ACC112 (cell line): ENCODE measurements around the gene NFIC.
A peak's percentile ranks its signal among the peaks of the same experiment; 100 is the strongest.

Experiments
- H2AFZ ChIP-seq: fragments of 200-600 bp; sonication (generic); one replicate; pipeline ENCODE4 v1.6.0; 2017; ENCODE audit warnings: antibody characterized with exemption, low read length; ENCODE audit not compliant: unreplicated experiment
- H3K27ac ChIP-seq: fragments of 200-600 bp; sonication (generic); 2 replicates; pipeline ENCODE4 v1.5.1; 2014; ENCODE audit warnings: low read depth, mild to moderate bottlenecking, antibody characterized with exemption, low read length, moderate library complexity
- H3K27me3 ChIP-seq: fragments of 200-600 bp; sonication (generic); 2 replicates; pipeline ENCODE4 v1.6.1; 2014; ENCODE audit warnings: mild to moderate bottlenecking, antibody characterized with exemption, low read length, moderate library complexity, mixed read lengths; ENCODE audit not compliant: insufficient read depth
- H3K36me3 ChIP-seq: fragments of 200-600 bp; sonication (generic); 2 replicates; pipeline ENCODE4 v1.6.1; 2016; ENCODE audit warnings: mild to moderate bottlenecking, antibody characterized with exemption, low read length, moderate library complexity, mixed read lengths; ENCODE audit not compliant: insufficient read depth
- H3K4me1 ChIP-seq: fragments of 200-600 bp; sonication (generic); one replicate; pipeline ENCODE4 v1.6.1; 2016; ENCODE audit warnings: low read length, mixed read lengths; ENCODE audit not compliant: insufficient read depth, unreplicated experiment, control insufficient read depth
- H3K4me3 ChIP-seq: fragments of 200-600 bp; sonication (generic); 2 replicates; pipeline ENCODE4 v1.5.1; 2014; ENCODE audit warnings: mild to moderate bottlenecking, low read depth, low read length
- H3K79me2 ChIP-seq: fragments of 200-600 bp; sonication (generic); one replicate; pipeline ENCODE4 v1.6.0; 2016; ENCODE audit warnings: low read length; ENCODE audit not compliant: control insufficient read depth, unreplicated experiment, insufficient read depth

Gene NFIC

DNA sequence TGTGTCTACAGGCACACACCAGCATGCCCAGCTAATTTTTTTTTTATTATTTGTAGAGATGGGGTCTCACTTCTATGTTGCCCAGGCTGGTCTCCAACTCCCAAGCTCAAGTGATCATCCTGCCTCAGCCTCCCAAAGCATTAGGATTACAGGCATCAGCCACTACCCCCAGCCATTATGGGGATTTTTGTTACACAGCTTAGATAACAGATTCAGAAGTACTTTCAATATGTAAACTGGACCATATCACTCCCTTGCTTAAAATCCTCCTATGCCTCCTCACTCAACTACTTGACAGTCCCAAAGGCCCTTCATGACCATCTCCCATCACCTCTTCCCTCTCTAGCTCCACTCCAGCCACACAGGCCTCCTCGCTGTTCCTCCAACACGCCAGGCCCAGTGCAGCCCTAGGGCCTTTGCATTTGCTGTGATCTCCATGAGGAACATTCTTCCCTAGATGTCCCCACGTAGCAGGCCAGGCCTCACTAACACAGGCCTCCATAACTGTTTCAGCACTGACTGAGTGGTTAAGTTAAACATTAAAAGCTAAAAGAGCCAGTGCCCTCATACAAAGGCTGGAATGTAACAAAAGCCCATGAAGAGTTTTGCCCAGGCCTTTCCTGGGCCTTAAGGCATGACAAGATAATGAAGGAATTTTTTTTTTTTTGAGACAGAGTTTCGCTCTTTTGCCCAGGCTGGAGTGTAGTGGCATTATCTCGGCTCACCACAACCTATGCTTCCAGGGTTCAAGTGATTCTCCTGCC lies 131.6 kb downstream of the NFIC start:
- no peaks in the 10 kb centered on the region for H3K27me3 ChIP-seq
- no peak overlapping the region for H3K4me3 ChIP-seq
- no peaks in the 10 kb centered on the region for H3K4me1 ChIP-seq
- H3K27ac ChIP-seq: no peak overlapping the region
- 0 out of 2 replicates have a peak, but pooled peaks cover 3% of the 10 kb centered on the region for H3K36me3 ChIP-seq
- peaks cover 24% of the 10 kb centered on the region for H3K79me2 ChIP-seq
- H2AFZ ChIP-seq: no peak overlapping the region

- Histone ChIP-seq H3K4me3 (peak overlapping the region; percentile 95), H3K79me2 (peaks cover 24% of the 10 kb centered on the region), H2AFZ (peak overlapping the region; percentile 83), H3K27ac (peak overlapping the region; percentile 90), H3K27me3 (no peaks in the 10 kb centered on the region), H3K36me3 (no peaks in the 10 kb centered on the region), H3K4me1 (no peaks in the 10 kb centered on the region)
These were observed 133.5 kb downstream of the NFIC start for GRCh38 chr19:3499738-3500428.

DNA sequence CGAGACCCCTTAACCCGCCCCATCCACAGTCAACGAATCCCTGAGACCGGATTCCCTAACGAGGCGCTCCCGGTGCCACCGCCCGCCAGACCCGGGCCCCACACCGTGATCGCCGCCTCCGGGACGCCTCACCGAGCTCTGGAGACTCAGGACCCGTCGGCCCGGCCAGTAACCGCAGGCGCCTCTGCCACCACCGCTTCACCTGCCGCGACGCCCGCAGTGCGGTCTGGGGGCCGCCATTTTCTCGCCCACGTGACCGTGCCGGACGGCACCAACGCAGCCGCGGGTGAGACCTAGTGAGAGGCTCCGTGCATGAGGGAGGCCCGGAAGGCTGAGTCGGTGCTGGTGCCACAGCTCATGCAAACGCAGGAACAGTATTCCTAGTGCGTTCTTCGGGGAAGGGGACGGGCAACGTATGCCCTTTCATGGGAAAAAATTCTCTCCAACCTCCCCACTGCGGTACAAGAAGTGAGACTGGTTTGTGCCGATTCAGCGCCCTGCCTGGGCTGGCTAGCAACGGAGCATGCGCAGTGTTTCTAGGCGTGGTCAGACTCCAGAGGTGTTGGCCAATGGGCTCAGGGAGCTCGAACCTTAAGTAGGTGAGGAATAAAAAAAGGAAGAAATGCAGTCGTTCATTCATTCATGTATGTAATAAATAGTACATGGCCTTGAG lies 134.2 kb downstream of the NFIC start, which contains the start of gene DOHH:
DOHH (minus strand) TSS at position 246 of the 673 bp plus-strand sequence. CDS start 3,860 bp downstream, outside the sequence.
- Histone ChIP-seq H3K36me3 (no peaks in the 10 kb centered on the region), H3K4me3 (peak within 1 kb of the TSS; percentile 95), H3K27ac (peak within 1 kb of the TSS; percentile 90), H3K27me3 (no peaks in the 10 kb centered on the region), H3K79me2 (peaks cover 24% of the 10 kb centered on the region), H2AFZ (peak within 1 kb of the TSS; percentile 83), H3K4me1 (no peaks in the 10 kb centered on the region)

DNA sequence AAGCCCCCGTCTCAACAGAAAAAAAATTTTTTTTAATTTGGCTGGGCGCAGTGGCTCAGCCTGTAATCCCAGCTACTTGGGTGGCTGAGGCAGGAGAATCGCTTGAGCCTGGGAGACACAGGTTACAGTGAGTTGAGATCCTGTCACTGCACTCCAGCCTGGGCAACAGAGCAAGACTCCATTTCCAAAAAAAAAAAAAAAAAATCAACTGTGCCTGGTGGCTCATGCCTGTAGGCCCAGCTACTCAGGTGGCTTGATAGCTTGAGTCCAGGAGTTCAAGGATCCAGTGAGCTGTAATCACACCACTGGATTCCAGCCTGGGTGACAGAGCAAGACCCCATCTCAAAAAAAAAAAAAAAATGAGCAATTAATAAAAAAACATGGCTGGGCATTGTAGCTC lies 135.4 kb downstream of the NFIC start:
- no peak overlapping the region for H2AFZ ChIP-seq
- H3K79me2 ChIP-seq: peaks cover 30% of the 10 kb centered on the region
- no peaks in the 10 kb centered on the region for H3K36me3 ChIP-seq
- no peak overlapping the region for H3K4me3 ChIP-seq
- no peaks in the 10 kb centered on the region for H3K27me3 ChIP-seq
- H3K4me1 ChIP-seq: no peaks in the 10 kb centered on the region
- H3K27ac ChIP-seq: no peak overlapping the region

GRCh38 chr19:3503036-3503572 lies 136.7 kb downstream of the NFIC start:
- Histone ChIP-seq H3K36me3 (no peaks in the 10 kb centered on the region), H3K79me2 (peaks cover 36% of the 10 kb centered on the region), H3K27me3 (no peaks in the 10 kb centered on the region), H3K4me1 (peaks cover 5% of the 10 kb centered on the region), H2AFZ (no peak overlapping the region), H3K4me3 (no peak overlapping the region), H3K27ac (no peak overlapping the region)

DNA sequence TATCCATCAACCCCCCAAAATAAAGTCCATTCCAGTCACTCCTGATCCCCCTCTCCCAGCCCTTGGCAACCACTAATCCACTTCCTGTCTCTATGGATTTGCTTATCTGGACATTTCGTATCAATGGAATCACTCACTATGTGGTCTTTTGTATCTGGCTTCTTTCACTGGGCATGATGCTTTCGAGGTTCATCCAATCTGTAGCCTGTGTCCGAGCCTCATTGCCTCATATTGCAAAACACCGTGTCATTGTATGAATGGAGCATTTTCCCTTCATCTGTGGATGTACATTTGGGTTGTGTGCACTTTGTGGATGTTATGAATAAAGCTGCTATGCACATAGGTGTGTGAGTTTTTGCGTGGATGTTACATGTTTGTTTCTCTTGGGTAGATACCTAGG lies 138.4 kb downstream of the NFIC start:
- no peaks in the 10 kb centered on the region for H3K36me3 ChIP-seq

DNA sequence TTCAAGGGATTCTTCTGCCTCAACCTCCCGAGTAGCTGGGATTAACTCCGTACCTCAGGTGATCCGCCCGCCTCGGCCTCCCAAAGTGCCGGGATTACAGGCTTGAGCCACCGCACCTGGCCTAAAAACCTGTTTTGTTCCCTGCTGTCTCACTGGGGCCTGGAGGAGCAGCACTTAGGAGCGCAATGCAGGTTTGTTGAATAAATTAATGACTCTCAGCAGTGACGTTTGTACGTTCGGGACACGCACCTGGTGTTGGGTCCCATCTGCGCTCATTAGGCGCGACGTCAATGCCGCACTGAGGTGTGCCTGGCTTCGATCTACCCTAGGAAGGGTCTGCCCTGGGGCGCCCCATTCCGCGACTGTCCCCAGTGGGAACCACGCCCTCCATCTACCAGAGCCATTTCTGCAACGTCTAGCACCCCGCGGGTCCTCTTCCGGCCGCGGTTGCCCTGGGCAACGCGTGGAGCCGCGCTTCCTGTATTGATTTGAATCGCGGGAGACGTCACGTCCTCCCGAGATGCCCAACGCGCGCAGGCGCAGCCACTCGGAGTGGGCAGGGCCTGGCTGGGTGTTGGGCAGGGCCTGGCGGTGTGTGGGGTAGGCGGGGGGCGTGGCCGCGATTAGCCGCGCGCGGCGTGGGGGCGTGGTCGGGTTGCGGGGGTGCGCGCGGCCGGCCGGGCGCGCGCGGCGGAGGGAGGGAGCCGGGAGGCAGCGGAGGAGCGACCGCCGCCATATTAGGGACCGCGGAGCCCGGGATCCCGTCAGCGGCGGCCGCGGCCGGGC lies 139.4 kb downstream of the NFIC start, which contains the start of gene FZR1:
FZR1 (plus strand) TSS at position 714 of the 786 bp plus-strand sequence. CDS start 16,679 bp downstream, outside the sequence.
- Histone ChIP-seq H3K27me3 (no peaks in the 10 kb centered on the region), H3K4me3 (peak within 1 kb of the TSS; percentile 87), H2AFZ (peak within 1 kb of the TSS; percentile 94), H3K27ac (peak within 1 kb of the TSS; percentile 77), H3K79me2 (peaks cover 45% of the 10 kb centered on the region), H3K4me1 (peaks cover 16% of the 10 kb centered on the region), H3K36me3 (no peaks in the 10 kb centered on the region)

More for the DNA sequence above, 138.4 kb downstream of the NFIC start:
- no peak overlapping the region for H3K4me3 ChIP-seq
- H3K27me3 ChIP-seq: no peaks in the 10 kb centered on the region
- peaks cover 41% of the 10 kb centered on the region for H3K79me2 ChIP-seq
- no peak overlapping the region for H2AFZ ChIP-seq
- peaks cover 13% of the 10 kb centered on the region for H3K4me1 ChIP-seq
- H3K27ac ChIP-seq: no peak overlapping the region

DNA sequence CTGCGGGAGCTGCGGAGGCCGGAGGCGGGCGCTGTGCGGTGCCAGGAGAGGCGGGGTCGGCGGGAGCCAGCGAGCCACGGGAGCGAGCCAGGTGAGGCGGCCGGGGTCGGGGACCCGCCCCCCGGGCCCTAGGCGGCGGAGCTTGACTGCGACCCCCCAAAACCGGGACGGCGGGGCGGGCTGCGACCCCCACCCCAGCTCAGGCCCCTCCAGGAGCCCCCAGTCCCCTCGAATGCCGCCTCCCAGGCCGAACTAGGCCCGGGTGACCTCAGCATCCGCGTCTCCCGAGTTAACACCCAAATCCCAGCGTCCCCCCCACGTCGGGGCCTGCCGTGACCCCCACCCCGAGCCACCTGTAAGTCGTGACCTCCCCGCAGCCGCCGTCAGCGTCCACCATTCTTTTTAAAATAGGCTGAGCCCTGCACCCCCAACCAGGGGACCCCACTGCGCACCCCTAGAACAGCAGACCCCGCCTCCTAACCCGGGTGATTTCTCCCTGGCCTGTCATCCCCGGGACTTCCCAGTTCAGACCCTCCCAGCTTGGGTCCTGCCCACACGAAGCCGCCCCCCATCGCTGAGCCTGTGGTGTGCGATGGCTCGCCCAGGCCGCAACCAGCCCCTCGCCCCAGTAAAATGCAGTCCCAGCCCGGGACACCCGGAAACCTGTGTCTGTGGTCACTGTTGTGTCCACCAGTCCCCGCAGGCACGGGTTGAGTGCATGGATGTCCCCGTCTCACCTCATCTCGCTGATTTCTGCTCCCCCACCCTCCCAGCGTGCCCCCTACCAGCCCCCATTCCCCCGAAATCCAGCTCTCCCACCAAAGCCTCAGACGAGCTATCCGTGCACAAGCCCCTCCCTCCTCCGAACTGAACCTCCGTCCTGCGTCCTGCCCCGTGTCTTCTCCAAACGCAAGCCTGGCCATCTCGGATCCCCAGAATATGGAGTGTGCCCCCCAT lies 140.3 kb downstream of the NFIC start:
- Histone ChIP-seq H3K36me3 (no peaks in the 10 kb centered on the region), H3K79me2 (peaks cover 54% of the 10 kb centered on the region), H3K4me1 (peaks cover 16% of the 10 kb centered on the region), H3K27ac (peak overlapping the region; percentile 38; the same call in 1 of the 2 replicates), H3K27me3 (no peaks in the 10 kb centered on the region), H3K4me3 (peak overlapping the region; percentile 81), H2AFZ (peak overlapping the region; percentile 56)

- peaks cover 16% of the 10 kb centered on the region for H3K4me1 ChIP-seq
- no peaks in the 10 kb centered on the region for H3K36me3 ChIP-seq
- no peaks in the 10 kb centered on the region for H3K27me3 ChIP-seq
- peak overlapping the region; percentile 38; the same call in 1 of the 2 replicates for H3K27ac ChIP-seq
- H3K4me3 ChIP-seq: peak overlapping the region; percentile 81
- no peak overlapping the region for H2AFZ ChIP-seq
- H3K79me2 ChIP-seq: peaks cover 62% of the 10 kb centered on the region
These were observed 141.2 kb downstream of the NFIC start for GRCh38 chr19:3507371-3508120.
